IMR-90 (cell line): ENCODE data around the gene KDSR. TPM values are rescaled to one million over a fixed set of nuclear protein-coding genes. Genes with fewer than 3 reads are reported as not detected.
A peak's percentile ranks its signal among the peaks of the same experiment; 100 is the strongest.

Experiments used
- ATAC-seq: fragments of 200-7000 bp; cut with Tn5 transposase; 2 replicates; pipeline ENCODE4 v1.9.1; 2020; ENCODE audit warnings: low read depth, mild to moderate bottlenecking, moderate library complexity
- BruUV-seq: library from RNA; stranded (reverse); fragments of 400-500 nt; replicated peaks from 2 replicates; lab custom pipeline; 2021; lab: Mats Ljungman, UMichigan
- CTCF ChIA-PET: fragments of 300-600 bp; formaldehyde crosslinking; extraction: SDS; loops from one replicate; lab custom pipeline; 2021; ENCODE audit warnings: antibody characterized with exemption; lab: Yijun Ruan, JAX
- POLR2A ChIA-PET: fragments of 300-600 bp; sonication (Branson Sonifier 250); formaldehyde crosslinking; loops from one replicate; lab custom pipeline; 2022; ENCODE audit warnings: antibody characterized with exemption; ENCODE audit not compliant: unreplicated experiment; lab: Charles Lee
- DNase-seq: peaks from one replicate; pipeline ENCODE4 v3.0.0; 2013
- H2AFZ ChIP-seq: replicated peaks from 2 replicates; pipeline ENCODE3; 2013; ENCODE audit warnings: low read length, mild to moderate bottlenecking; ENCODE audit not compliant: poor library complexity
- H2AK5ac ChIP-seq: 2 replicates; pipeline ENCODE4 v1.6.1; 2013; ENCODE audit warnings: low read depth, low read length, inconsistent platforms
- H2AK9ac ChIP-seq: replicated peaks from 2 replicates; pipeline ENCODE3; 2013; ENCODE audit warnings: mild to moderate bottlenecking, low read depth, low read length, moderate library complexity; ENCODE audit not compliant: poor library complexity
- H2BK120ac ChIP-seq: 2 replicates; pipeline ENCODE4 v1.6.1; 2013; ENCODE audit warnings: low read depth, low read length, inconsistent platforms
- H2BK15ac ChIP-seq: 3 replicates; pipeline ENCODE4 v1.6.1; 2013; ENCODE audit warnings: low read depth, low read length, inconsistent platforms
- H2BK20ac ChIP-seq: 2 replicates; pipeline ENCODE4 v1.6.1; 2013; ENCODE audit warnings: low read depth, mild to moderate bottlenecking, inconsistent platforms, low read length, moderate library complexity
- H2BK5ac ChIP-seq: 2 replicates; pipeline ENCODE4 v1.6.1; 2013; ENCODE audit warnings: mild to moderate bottlenecking, low read depth, low read length, inconsistent platforms; ENCODE audit not compliant: poor library complexity, severe bottlenecking
- H3K14ac ChIP-seq: replicated peaks from 2 replicates; pipeline ENCODE4 v1.6.1; 2013; ENCODE audit warnings: low read depth, low read length, inconsistent platforms
- H3K18ac ChIP-seq: 2 replicates; pipeline ENCODE4 v1.6.1; 2013; ENCODE audit warnings: low read depth, low read length, control low read depth
- H3K23ac ChIP-seq: 2 replicates; pipeline ENCODE4 v1.6.1; 2013; ENCODE audit warnings: low read depth, low read length, inconsistent platforms
- H3K27ac ChIP-seq: 2 replicates; pipeline ENCODE4 v1.5.1; 2013; ENCODE audit warnings: mild to moderate bottlenecking, control low read depth, low read length; ENCODE audit not compliant: insufficient read depth
- H3K27me3 ChIP-seq: 2 replicates; pipeline ENCODE4 v1.6.1; 2013; ENCODE audit warnings: low read length; ENCODE audit not compliant: control insufficient read depth, insufficient read depth
- H3K36me3 ChIP-seq: 2 replicates; pipeline ENCODE4 v1.6.1; 2013; ENCODE audit warnings: low read length, mixed read lengths; ENCODE audit not compliant: control insufficient read depth, insufficient read depth
- H3K4ac ChIP-seq: 2 replicates; pipeline ENCODE4 v1.6.1; 2013; ENCODE audit warnings: low read depth, low read length, inconsistent platforms
- H3K4me1 ChIP-seq: 2 replicates; pipeline ENCODE4 v1.6.1; 2013; ENCODE audit warnings: low read length, mixed read lengths; ENCODE audit not compliant: control insufficient read depth, insufficient read depth
- H3K4me2 ChIP-seq: 2 replicates; pipeline ENCODE4 v1.6.1; 2013; ENCODE audit warnings: low read depth, mild to moderate bottlenecking, control low read depth, low read length, moderate library complexity
- H3K4me3 ChIP-seq: 2 replicates; pipeline ENCODE4 v1.5.1; 2013; ENCODE audit warnings: low read depth, mild to moderate bottlenecking, control low read depth, low read length, moderate library complexity; ENCODE audit not compliant: insufficient read depth
- H3K56ac ChIP-seq: 2 replicates; pipeline ENCODE4 v1.6.1; 2013; ENCODE audit warnings: low read length, inconsistent platforms; ENCODE audit not compliant: insufficient read depth; ENCODE audit errors: extremely low read depth
- H3K79me1 ChIP-seq, 2 experiments: 2 replicates each; pipeline ENCODE4 v1.6.1; 2013; ENCODE audit warnings: low read length in 2 of 2, inconsistent platforms in 1 of 2, low read depth in 1 of 2
- H3K9ac ChIP-seq: 2 replicates; pipeline ENCODE4 v1.6.1; 2013; ENCODE audit warnings: low read depth, low read length, control low read depth
- H3K9me1 ChIP-seq: 2 replicates; pipeline ENCODE4 v1.6.1; 2013; ENCODE audit warnings: low read length, inconsistent platforms; ENCODE audit not compliant: insufficient read depth
- H3K9me3 ChIP-seq: 2 replicates; pipeline ENCODE4 v1.6.1; 2013; ENCODE audit warnings: low read length; ENCODE audit not compliant: control insufficient read depth, insufficient read depth
- H4K20me1 ChIP-seq: 2 replicates; pipeline ENCODE4 v1.6.1; 2013; ENCODE audit warnings: low read length, inconsistent platforms; ENCODE audit not compliant: insufficient read depth
- H4K5ac ChIP-seq: 2 replicates; pipeline ENCODE4 v1.6.1; 2013; ENCODE audit warnings: mild to moderate bottlenecking, low read depth, low read length, control low read depth
- H4K8ac ChIP-seq, 2 experiments: 2 replicates each; pipeline ENCODE4 v1.6.1; 2013; ENCODE audit warnings: low read depth in 2 of 2, low read length in 2 of 2, control low read depth in 1 of 2, inconsistent platforms in 1 of 2
- H4K91ac ChIP-seq: 2 replicates; pipeline ENCODE4 v1.6.1; 2013; ENCODE audit warnings: low read depth, low read length, inconsistent platforms; ENCODE audit not compliant: insufficient read depth
- CEBPB ChIP-seq: IDR thresholded peaks from 2 replicates; pipeline ENCODE4 v1.6.1; 2012; ENCODE audit warnings: low read depth, low read length, improper control_type of control experiment
- CHD1 ChIP-seq: IDR thresholded peaks from 2 replicates; pipeline ENCODE4 v1.6.1; 2012; ENCODE audit warnings: low read depth, low read length, improper control_type of control experiment
- FOS ChIP-seq: fragments of 150-350 bp; IDR thresholded peaks from 2 replicates; pipeline ENCODE4 v1.6.1; 2016; ENCODE audit warnings: low read depth, low read length
- MAZ ChIP-seq: IDR thresholded peaks from 2 replicates; pipeline ENCODE4 v1.6.1; 2012; ENCODE audit warnings: low read depth, mild to moderate bottlenecking, low read length, improper control_type of control experiment, moderate library complexity, borderline replicate concordance
- MXI1 ChIP-seq: IDR thresholded peaks from 2 replicates; pipeline ENCODE4 v1.6.1; 2012; ENCODE audit warnings: low read depth, mild to moderate bottlenecking, low read length, moderate library complexity, borderline replicate concordance
- NFE2L2 ChIP-seq: fragments of 150-350 bp; IDR thresholded peaks from 2 replicates; pipeline ENCODE4 v1.6.1; 2016; ENCODE audit warnings: low read depth, mild to moderate bottlenecking, low read length
- RAD21 ChIP-seq: IDR thresholded peaks from 2 replicates; pipeline ENCODE4 v1.6.1; 2012; ENCODE audit warnings: low read length, improper control_type of control experiment
- RCOR1 ChIP-seq: IDR thresholded peaks from 2 replicates; pipeline ENCODE4 v1.6.1; 2012; ENCODE audit warnings: mild to moderate bottlenecking, low read length, improper control_type of control experiment; ENCODE audit not compliant: insufficient replicate concordance
- RFX5 ChIP-seq: IDR thresholded peaks from 2 replicates; pipeline ENCODE4 v1.8.0; 2012; ENCODE audit warnings: low read depth, mild to moderate bottlenecking, low read length, moderate library complexity
- SMC3 ChIP-seq: fragments of 150-350 bp; IDR thresholded peaks from 2 replicates; pipeline ENCODE4 v1.6.1; 2016; ENCODE audit warnings: low read depth, mild to moderate bottlenecking, antibody characterized with exemption, low read length, moderate library complexity
- WGBS, 2 experiments: methylation state at CpG; one replicate each; pipeline versions ENCODE4 v1.1.5 to v1.1.7; 2013; ENCODE audit warnings: missing lambda C conversion rate in 2 of 2; ENCODE audit not compliant: insufficient read length in 1 of 2; ENCODE audit errors: extremely low coverage in 2 of 2; 5-methylcytosine and 5-hydroxymethylcytosine counted together
- dilution Hi-C: fragments of 300-500 bp; cut with HindIII; formaldehyde crosslinking; loops from one replicate; pipeline ENCODE4 v1.14.3; 2018; ENCODE audit warnings: low sequenced_read_pairs; ENCODE audit not compliant: unreplicated experiment
- in situ Hi-C: fragments of 300-500 bp; cut with MboI; formaldehyde crosslinking; loops from 3 replicates; pipeline ENCODE4 v1.14.3; 2019; ENCODE audit warnings: low sequenced_read_pairs, inconsistent platforms, mixed read lengths
- intact Hi-C: fragments of 100-400 bp; cut with micrococcal nuclease; formaldehyde crosslinking; loops from 2 replicates; pipeline ENCODE4 v1.10.0; 2022
- polyA plus RNA-seq, 3 experiments: library from polyadenylated mRNA; depleted of rRNA; stranded (reverse); fragments of >200 nt; gene quantifications; 2 replicates each; pipeline ENCODE4 v1.2.3, GENCODE V29; 2012; ENCODE audit warnings: low replicate concordance in 1 of 3
- total RNA-seq: library from RNA; depleted of rRNA; stranded (reverse); fragments of >200 nt; gene quantifications from 2 replicates; pipeline ENCODE4 v1.2.3, GENCODE V29; 2012
- TF ChIP-seq, protein P1 (sequence below): conservative IDR thresholded peaks from 2 replicates; pipeline ENCODE4 v1.5.1; 2012; ENCODE audit warnings: mild to moderate bottlenecking, low read depth, low read length, improper control_type of control experiment
- TF ChIP-seq, protein P2 (sequence below): fragments of 150-350 bp; IDR thresholded peaks from 2 replicates; pipeline ENCODE4 v1.6.1; 2016; ENCODE audit warnings: low read depth, mild to moderate bottlenecking, low read length, moderate library complexity, borderline replicate concordance

The KDSR gene
- total and polyA plus RNA-seq, 2 of the 4 experiments (the other 2 are of a cell fraction): 21.5 to 21.9 TPM

DNA sequence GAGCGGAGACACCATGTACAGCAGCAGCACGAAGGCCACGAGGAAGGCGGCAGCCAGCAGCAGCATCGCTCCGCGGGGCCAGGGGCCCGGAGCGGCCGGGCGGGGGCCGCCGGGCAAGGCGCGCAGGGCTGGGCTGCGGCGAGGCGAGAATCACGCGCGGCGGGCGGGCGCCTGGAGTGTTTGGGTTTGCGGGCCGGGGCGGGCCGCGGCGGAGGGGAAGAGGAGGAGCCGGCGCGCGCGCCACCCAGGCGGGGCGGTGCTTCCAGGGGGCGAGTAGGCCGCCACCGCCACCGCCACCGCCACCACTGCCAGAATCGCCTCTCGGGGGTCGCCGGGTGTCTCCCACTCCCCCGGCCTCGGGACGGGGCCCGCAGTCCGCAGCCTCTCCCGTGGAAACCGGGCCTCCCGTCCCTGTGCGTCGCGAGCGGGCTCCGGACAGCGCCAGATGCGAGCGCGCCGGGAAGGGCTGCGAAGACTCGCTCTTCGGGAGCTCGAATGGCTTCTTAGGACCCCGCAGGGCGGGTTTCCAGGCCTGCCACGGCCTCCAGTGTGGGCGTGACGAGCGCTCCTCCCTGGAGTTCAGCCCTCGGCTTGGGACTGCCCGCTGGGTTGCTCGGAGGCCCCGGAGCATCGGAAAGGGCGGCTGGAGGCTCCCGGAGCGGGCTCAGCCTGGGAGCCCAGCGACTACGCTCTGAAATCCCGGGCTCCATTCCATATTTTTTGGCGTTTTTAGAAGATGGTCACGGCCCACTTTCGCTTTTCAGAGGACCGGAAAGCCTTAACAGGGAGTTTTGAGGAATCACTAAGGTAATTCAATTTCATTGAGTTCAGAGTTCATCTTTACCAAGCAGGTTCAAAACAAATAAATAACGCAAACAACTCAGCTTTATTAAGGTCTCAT is at the start of gene KDSR (continued):
- TF ChIP-seq, protein P1, sequence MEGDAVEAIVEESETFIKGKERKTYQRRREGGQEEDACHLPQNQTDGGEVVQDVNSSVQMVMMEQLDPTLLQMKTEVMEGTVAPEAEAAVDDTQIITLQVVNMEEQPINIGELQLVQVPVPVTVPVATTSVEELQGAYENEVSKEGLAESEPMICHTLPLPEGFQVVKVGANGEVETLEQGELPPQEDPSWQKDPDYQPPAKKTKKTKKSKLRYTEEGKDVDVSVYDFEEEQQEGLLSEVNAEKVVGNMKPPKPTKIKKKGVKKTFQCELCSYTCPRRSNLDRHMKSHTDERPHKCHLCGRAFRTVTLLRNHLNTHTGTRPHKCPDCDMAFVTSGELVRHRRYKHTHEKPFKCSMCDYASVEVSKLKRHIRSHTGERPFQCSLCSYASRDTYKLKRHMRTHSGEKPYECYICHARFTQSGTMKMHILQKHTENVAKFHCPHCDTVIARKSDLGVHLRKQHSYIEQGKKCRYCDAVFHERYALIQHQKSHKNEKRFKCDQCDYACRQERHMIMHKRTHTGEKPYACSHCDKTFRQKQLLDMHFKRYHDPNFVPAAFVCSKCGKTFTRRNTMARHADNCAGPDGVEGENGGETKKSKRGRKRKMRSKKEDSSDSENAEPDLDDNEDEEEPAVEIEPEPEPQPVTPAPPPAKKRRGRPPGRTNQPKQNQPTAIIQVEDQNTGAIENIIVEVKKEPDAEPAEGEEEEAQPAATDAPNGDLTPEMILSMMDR: no peak
- TF ChIP-seq RAD21: no peak
- TF ChIP-seq MXI1: peak; percentile 50

DNA sequence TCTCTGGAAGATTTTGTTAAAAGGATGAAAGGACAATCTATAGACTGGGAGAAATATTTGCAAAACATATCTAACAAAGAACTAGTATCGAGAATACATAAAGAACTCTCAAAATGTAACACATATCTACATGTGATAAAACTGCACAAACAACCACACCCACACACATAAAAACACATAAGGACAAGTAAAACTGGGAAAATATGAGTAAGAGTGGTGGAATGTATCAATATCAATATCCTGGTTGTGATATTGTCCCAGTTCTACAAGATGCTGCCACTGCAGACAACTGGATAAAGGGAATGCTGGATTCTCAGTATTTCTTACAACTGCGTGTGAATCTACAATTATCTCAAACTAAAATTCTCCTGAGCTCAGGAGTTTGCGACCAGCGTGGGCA is 45.9 kb upstream of the KDSR start:
- Histone ChIP-seq H2BK15ac (no peak overlapping the region), H2BK20ac (no peak overlapping the region), H4K20me1 (peaks cover 35% of the 10 kb centered on the region), H3K27me3 (no peaks in the 10 kb centered on the region), H3K4me1 (peaks cover 10% of the 10 kb centered on the region), H4K5ac (no peak overlapping the region), H2BK5ac (no peak overlapping the region), H3K79me1 (peaks cover 40 to 78% of the 10 kb centered on the region in 2 experiments), H3K27ac (no peak overlapping the region), H2AFZ (no peak overlapping the region), H3K56ac (no peak overlapping the region), H2BK120ac (no peak overlapping the region), H3K4me2 (no peak overlapping the region), H3K9me3 (no peaks in the 10 kb centered on the region), H3K9me1 (peaks cover 26% of the 10 kb centered on the region), H3K23ac (no peak overlapping the region), H3K36me3 (peaks cover 28% of the 10 kb centered on the region), H3K4ac (no peak overlapping the region), H3K14ac (no peak overlapping the region), H2AK9ac (no peak overlapping the region), H3K4me3 (no peak overlapping the region), H4K91ac (no peak overlapping the region), H2AK5ac (no peak overlapping the region), H3K18ac (no peak overlapping the region), H4K8ac (no peak overlapping the region), H3K9ac (no peak overlapping the region)
- dilution Hi-C loops (no loop called here), in situ Hi-C loops (no loop called here), intact Hi-C loops (no loop called here)
- ChIA-PET CTCF (no interaction called here), POLR2A (no interaction called here)
- BruUV-seq: no TSS peak
- no peak for DNase-seq
- no peak for ATAC-seq
- WGBS, 2 experiments: no CpG with 5 or more reads among the region's 4 CpGs
- TF ChIP-seq CEBPB: no peak
- TF ChIP-seq NFE2L2: no peak
- no peak for TF ChIP-seq MXI1
- TF ChIP-seq, protein P2, sequence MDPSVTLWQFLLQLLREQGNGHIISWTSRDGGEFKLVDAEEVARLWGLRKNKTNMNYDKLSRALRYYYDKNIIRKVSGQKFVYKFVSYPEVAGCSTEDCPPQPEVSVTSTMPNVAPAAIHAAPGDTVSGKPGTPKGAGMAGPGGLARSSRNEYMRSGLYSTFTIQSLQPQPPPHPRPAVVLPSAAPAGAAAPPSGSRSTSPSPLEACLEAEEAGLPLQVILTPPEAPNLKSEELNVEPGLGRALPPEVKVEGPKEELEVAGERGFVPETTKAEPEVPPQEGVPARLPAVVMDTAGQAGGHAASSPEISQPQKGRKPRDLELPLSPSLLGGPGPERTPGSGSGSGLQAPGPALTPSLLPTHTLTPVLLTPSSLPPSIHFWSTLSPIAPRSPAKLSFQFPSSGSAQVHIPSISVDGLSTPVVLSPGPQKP: no peak
- TF ChIP-seq RAD21: no peak
- no peak for TF ChIP-seq CHD1
- no peak for TF ChIP-seq SMC3
- no peak for TF ChIP-seq FOS
- no peak for TF ChIP-seq MAZ
- no peak for TF ChIP-seq RCOR1
- TF ChIP-seq RFX5: no peak
